ENCODE measurements around the gene CABP1. TPM values are rescaled to one million over a fixed set of nuclear protein-coding genes. Genes with fewer than 3 reads are reported as not detected.
A peak's percentile ranks its signal among the peaks of the same experiment; 100 is the strongest.

Gene CABP1
- total and polyA plus RNA-seq, 7 donors = 0.60 to 1.8 (median 1.6) TPM

DNA sequence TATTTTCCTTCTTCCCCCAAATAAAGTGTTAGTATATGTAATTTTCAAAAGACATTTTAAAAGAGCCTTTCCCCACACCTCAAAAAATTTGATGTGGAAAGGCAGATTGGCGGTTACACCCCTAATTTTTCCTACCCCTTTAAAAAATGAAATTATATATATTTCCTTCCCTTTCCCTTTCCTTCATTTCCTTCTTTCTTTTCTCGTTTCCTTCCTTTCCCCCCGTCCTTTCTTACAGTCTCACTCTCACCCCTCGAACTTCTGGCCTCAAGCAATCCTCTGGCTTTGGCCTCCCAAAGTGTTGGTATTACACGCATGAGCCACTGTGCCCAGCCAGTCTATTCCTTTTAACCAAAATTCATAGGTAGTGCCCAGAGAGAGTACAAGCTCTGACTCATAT, 65.6 kb downstream of the CABP1 start:
- intact Hi-C loops (cut with DNase I) = no loop called here
- DNase-seq = no peak
- Histone ChIP-seq H3K4me3 (no peak overlapping the region), H3K27me3 (no peaks in the 10 kb centered on the region), H3K9me3 (no peaks in the 10 kb centered on the region), H3K27ac (no peak overlapping the region), H3K36me3 (peaks cover 0 to 27% (median 6%) of the 10 kb centered on the region in 4 donors), H3K4me1 (peaks cover 0 to 11% (median 8%) of the 10 kb centered on the region in 4 donors)
- TF ChIP-seq, protein P1, sequence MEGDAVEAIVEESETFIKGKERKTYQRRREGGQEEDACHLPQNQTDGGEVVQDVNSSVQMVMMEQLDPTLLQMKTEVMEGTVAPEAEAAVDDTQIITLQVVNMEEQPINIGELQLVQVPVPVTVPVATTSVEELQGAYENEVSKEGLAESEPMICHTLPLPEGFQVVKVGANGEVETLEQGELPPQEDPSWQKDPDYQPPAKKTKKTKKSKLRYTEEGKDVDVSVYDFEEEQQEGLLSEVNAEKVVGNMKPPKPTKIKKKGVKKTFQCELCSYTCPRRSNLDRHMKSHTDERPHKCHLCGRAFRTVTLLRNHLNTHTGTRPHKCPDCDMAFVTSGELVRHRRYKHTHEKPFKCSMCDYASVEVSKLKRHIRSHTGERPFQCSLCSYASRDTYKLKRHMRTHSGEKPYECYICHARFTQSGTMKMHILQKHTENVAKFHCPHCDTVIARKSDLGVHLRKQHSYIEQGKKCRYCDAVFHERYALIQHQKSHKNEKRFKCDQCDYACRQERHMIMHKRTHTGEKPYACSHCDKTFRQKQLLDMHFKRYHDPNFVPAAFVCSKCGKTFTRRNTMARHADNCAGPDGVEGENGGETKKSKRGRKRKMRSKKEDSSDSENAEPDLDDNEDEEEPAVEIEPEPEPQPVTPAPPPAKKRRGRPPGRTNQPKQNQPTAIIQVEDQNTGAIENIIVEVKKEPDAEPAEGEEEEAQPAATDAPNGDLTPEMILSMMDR (IDR thresholded peaks at IDR 0.05) = no peak
- TF ChIP-seq POLR2AphosphoS5 (IDR thresholded peaks at IDR 0.05) = no peak
- no peak for TF ChIP-seq EP300 (IDR thresholded peaks at IDR 0.05)
- TF ChIP-seq POLR2A (IDR thresholded peaks at IDR 0.05) = no peak
- 77 to 90% methylated on average over 5 of the region's 5 CpGs for WGBS, 2 donors

DNA sequence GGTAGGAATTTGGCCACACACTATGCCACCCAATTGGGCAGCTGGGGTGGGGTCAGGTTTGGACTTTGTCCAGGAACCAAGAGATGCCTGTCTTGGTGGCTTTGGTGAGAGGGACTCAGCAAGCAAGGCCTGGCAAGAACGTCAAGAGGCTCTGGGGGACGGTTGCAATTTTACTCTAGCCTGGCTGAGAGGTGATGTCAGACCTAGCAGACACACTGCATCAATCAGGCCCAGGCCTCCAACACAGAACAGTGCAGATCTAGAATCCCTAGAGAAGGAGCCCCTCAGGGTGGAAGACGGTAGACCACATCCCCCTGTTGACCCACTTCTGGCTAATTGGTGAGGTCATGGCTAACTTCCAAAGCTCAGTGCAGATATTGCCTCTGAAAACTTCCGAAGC, 68.2 kb downstream of the CABP1 start:
- no peak overlapping the region for H3K27ac ChIP-seq
- intact Hi-C loops (cut with DNase I) = no loop called here
- WGBS, 2 donors = 44 to 79% methylated on average over 4 of the region's 4 CpGs

DNA sequence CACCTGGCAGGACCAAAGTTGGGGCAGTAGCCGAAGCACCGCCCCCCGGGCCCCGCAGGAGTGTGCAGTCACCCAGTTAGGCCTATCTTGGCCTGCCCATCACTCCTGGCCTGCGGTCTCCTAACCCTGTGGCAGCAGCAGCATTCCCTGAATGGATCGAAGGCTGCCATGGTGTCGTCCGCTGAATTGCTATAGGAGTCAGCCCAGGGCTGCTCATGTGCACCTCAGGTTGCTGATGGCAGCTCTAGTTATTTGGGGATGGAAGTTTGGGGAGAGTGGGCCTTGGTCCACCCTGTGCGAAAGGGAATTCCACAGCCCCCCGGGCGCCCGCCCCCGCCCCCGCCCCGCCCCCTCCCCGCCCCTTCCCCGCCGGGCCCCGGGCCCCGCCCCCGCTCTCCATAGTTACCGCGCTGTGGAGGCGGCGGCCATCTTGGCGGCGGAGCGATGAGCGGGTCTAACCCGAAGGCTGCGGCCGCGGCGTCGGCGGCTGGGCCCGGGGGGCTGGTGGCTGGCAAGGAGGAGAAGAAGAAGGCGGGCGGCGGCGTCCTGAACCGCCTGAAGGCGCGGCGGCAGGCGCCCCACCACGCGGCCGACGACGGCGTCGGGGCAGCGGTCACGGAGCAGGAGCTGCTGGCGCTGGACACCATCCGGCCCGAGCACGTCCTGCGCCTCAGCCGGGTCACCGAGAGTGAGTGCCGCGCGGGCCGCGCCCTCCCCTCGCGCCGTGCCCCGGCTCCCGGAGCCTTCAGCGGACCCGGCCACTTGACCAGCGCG, 69.8 kb downstream of the CABP1 start, which contains the start of gene UNC119B:
Gene UNC119B, plus strand, starts transcription at position 428 of the 774 bp plus-strand sequence. Its CDS starts 17 bp downstream, at position 445.
- TF ChIP-seq POLR2AphosphoS5 (IDR thresholded peaks at IDR 0.05) (peak; percentile 35 to 82 (median 58)), EP300 (IDR thresholded peaks at IDR 0.05) (no peak)
- TF ChIP-seq, protein P1 (IDR thresholded peaks at IDR 0.05) = no peak
- intact Hi-C loops (cut with DNase I) = loop anchor here (2.0 to 10.0 kb wide), 3 partner anchors 23 to 275 kb away; partner anchors contain the start of genes COX6A1, HNF1A and MLEC

More for the DNA sequence above, 68.2 kb downstream of the CABP1 start:
- H3K4me1 ChIP-seq = peaks cover 0 to 24% (median 20%) of the 10 kb centered on the region in 4 donors
- H3K4me3 ChIP-seq = no peak overlapping the region
- no peaks in the 10 kb centered on the region for H3K27me3 ChIP-seq
- no peak for TF ChIP-seq POLR2AphosphoS5 (IDR thresholded peaks at IDR 0.05)
- DNase-seq = no peak
- H3K36me3 ChIP-seq = peaks cover 0 to 12% (median 2%) of the 10 kb centered on the region in 4 donors
- H3K9me3 ChIP-seq = no peaks in the 10 kb centered on the region

DNA sequence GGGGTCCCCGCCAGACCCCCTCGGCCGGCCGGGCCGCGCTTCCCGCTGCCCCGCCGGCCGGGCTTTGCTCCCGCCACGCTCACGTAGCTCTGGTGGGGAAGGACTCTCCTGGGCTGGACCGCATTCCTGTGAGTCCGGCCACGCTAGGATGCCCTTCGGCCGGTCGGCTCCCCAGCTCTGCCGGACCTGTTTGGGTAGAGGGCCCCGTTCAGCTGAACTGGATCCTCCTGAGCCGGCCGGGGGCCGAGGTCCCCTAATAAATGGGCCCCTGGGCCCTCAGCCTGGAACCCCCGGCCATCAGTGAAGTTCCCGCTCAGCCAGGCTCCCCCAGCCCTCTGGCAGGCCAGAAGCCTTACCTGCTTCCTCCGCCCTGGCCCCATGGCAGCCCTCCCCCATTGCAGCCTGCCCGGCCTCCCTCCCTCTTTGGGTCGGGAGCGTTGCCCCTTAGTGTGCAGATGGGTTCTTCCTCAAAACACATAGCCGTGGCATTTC, 70.4 kb downstream of the CABP1 start:
- Histone ChIP-seq H3K27ac (peak overlapping the region; percentile 88 to 95 (median 92)), H3K4me1 (peaks cover 0 to 26% (median 20%) of the 10 kb centered on the region in 4 donors), H3K36me3 (peaks cover 5 to 26% (median 9%) of the 10 kb centered on the region in 4 donors), H3K27me3 (no peaks in the 10 kb centered on the region), H3K9me3 (no peaks in the 10 kb centered on the region), H3K4me3 (peak overlapping the region; percentile 68 to 97 (median 90))
- intact Hi-C loops (cut with DNase I) = loop anchor here (2.0 to 10.0 kb wide), 3 partner anchors 24 to 276 kb away; partner anchors contain the start of genes COX6A1, HNF1A and MLEC
- DNase-seq = peak; percentile 67
- TF ChIP-seq POLR2AphosphoS5 (IDR thresholded peaks at IDR 0.05) (no peak), EP300 (IDR thresholded peaks at IDR 0.05) (no peak), POLR2A (IDR thresholded peaks at IDR 0.05) (no peak)
- TF ChIP-seq, protein P1 (IDR thresholded peaks at IDR 0.05) = no peak
- WGBS, 2 donors = 1% methylated on average over 31 of the region's 31 CpGs

More for the DNA sequence above, 69.8 kb downstream of the CABP1 start, which contains the start of gene UNC119B:
- no peaks in the 10 kb centered on the region for H3K27me3 ChIP-seq
- H3K4me1 ChIP-seq = peaks cover 0 to 26% (median 20%) of the 10 kb centered on the region in 4 donors
- H3K36me3 ChIP-seq = peaks cover 5 to 21% (median 7%) of the 10 kb centered on the region in 4 donors
- 1% methylated on average over 76 of the region's 76 CpGs for WGBS, 2 donors
- DNase-seq = peak; percentile 73
- no peaks in the 10 kb centered on the region for H3K9me3 ChIP-seq
- H3K4me3 ChIP-seq = peak within 1 kb of the TSS; percentile 68 to 97 (median 90)
- H3K27ac ChIP-seq = peak within 1 kb of the TSS; percentile 88 to 95 (median 92)

DNA sequence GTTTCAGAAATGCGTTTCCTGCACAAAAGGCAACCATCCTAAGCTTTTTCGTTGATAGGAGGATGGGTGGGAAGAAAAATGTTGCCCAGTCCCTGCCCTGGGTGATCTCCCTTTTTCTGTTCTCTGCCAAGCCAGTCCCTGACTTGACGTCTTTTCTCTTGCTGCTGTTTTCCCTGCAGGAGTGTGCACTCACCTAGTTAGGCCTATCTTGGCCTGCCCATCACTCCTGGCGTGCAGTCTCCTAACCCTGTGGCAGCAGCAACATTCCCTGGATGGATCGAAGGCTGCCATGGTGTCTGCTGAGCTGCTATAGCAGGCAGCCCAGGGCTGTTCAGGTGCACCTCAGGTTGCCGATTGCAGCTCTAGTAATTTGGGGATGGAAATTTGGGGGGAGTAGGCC, 71.0 kb downstream of the CABP1 start:
- Histone ChIP-seq H3K9me3 (no peaks in the 10 kb centered on the region), H3K27ac (peak overlapping the region; percentile 88 to 95 (median 92)), H3K36me3 (peaks cover 5 to 32% (median 13%) of the 10 kb centered on the region in 4 donors), H3K27me3 (no peaks in the 10 kb centered on the region), H3K4me1 (peaks cover 0 to 26% (median 20%) of the 10 kb centered on the region in 4 donors), H3K4me3 (peak overlapping the region; percentile 68 to 97 (median 90))
- 20 to 39% methylated on average over 6 of the region's 6 CpGs for WGBS, 2 donors
- TF ChIP-seq POLR2AphosphoS5 (IDR thresholded peaks at IDR 0.05) (no peak), POLR2A (IDR thresholded peaks at IDR 0.05) (no peak), EP300 (IDR thresholded peaks at IDR 0.05) (no peak)
- TF ChIP-seq, protein P1 (IDR thresholded peaks at IDR 0.05) = no peak
- intact Hi-C loops (cut with DNase I) = loop anchor here (2.0 to 10.0 kb wide), 3 partner anchors 25 to 277 kb away; partner anchors contain the start of genes COX6A1, HNF1A and MLEC
- no peak for DNase-seq
